Posterior cingulate gyrus (tissue), 11 donors: Measurements from ENCODE around the gene SMIM32.

Source experiments
- DNase-seq, 10 donors: peaks; one replicate each; pipeline versions ENCODE4 v3.0.0 to v3.0.0-alpha.2; 2020 to 2021; ENCODE audit warnings: mixed read lengths in 3 of 10
- intact Hi-C: fragments of 100-400 bp; cut with DNase I; formaldehyde crosslinking; loops from one replicate; pipeline ENCODE4 v1.15.1; 2023

Gene SMIM32

GRCh38 chr5:136209346-136209910 lies 16.5 kb upstream of the SMIM32 start:
- DNase-seq: peak in 1 of 10 donors; percentile 65
- intact Hi-C loops: no loop called here

DNA sequence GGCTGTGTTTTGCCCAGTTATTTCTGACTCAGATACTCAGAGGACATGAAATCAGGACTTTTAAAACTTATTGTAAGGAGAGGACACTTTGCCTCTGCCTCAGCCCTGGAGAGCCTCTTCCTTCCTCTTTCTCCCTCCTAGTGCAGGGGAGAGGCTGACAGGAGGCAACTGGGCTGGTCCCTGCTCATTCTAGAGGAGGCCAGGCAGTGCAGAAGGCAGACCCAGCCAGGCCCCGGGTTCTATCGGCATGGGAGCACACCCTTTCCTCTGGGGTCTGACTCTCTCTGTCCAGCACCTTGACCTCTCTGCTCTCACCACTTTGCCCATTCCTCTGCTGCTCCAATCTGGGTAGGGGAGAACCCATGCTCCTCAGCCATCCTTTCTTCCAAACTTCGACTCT lies 16.0 kb upstream of the SMIM32 start:
- intact Hi-C loops: no loop called here
- peak in 1 of 10 donors; percentile 68 for DNase-seq

DNA sequence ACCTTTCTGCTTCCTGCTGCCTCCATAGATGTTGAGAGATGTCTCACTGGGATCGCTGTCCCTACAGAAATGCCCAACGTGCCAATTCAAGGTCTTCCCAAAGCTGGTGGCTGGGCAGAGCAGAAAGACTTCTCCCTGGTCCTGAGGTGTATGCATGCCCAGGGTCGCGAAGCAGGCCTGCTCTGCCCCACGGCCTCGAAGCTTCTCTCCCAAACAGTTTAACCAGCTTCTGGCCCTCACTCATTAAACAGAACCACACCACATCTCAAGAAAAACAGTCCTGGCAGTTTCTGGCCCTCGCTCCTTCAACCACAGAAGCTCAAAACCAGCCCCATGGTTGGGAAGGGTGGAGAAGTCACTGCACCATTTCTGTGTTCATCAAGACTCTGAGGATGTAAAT lies 14.7 kb upstream of the SMIM32 start:
- intact Hi-C loops: no loop called here
- no peak for DNase-seq

DNA sequence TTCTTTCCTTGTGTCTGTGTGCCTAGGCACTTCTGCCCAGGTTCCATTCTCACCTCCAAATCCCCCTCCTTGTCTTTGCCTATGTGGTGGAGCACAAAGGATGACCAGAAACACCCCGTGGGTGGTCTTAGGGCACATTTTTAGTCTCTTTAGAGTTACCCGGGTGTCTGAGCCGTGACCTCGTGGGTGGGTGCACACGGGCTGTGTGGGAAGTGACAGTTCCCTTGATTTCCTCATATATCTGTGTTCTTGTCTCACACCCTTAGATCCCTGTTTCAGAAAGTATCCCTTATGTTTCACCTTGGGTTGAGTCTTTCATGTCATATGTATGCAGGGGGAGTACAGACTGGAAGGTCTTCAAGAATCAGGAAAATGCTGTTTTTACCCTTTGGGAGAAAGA lies 13.4 kb upstream of the SMIM32 start:
- intact Hi-C loops: no loop called here
- DNase-seq: no peak

GRCh38 chr5:136205941-136206340 lies 13.0 kb upstream of the SMIM32 start:
- DNase-seq: no peak
- intact Hi-C loops: no loop called here

DNA sequence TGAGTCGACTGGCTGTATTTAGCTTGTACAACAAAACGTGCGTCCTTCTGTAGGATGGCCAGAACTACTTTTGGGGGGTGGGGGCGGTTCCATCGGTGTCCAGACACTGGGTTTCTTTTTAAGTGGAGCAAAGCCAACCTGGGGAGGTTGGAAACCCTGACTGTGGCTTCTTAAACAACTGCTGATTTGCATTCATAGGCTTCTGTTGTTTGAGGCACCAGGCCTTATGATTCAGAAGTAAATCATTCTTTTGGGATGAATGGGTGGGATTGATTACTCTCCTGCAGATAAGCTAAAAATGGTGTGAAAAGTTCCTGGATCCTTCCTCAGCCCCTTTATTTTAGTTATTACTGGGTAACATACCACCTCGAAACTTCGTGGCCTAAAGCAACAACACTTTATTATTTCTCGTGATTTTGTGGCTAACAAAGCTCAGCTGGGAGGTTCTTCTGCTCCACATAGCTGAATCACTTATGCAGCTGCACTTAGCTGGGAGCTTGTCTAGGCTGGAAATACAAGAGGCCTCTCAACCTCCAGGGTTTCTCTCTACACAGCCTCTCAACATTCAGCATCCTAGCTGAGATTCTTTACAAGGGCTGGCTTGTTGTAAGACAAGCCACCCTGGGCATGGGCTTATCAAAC lies 12.2 kb upstream of the SMIM32 start:
- intact Hi-C loops: no loop called here
- no peak for DNase-seq

DNA sequence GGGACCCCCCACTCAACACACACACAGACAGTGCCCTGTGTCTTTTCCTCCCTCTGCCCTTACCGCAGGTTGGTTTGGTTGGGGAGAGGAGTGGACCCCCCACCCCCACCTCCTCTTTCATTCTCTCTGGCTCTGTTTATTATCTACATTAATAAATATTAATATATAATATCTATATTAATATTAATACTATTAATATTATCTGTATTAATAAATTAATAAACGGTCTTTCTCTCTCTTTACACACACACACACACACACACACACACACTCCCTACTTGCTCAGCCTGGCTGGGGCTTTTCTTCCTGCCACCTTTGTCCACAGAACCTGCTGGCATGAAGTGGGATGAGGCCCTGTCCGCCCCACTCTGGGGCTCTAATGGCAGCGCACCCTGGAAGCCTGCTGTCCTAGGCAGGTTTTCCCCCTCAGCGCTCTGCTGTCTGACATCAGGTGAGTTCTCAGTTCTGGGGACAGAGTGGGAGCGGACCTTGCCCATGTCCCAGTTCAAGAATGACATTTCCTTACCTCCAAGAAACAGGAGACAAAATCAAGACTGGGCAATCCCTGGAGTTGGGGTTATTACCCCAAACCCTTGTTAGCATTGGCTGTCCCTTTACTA lies 10.5 kb upstream of the SMIM32 start:
- DNase-seq: no peak
- intact Hi-C loops: no loop called here

DNA sequence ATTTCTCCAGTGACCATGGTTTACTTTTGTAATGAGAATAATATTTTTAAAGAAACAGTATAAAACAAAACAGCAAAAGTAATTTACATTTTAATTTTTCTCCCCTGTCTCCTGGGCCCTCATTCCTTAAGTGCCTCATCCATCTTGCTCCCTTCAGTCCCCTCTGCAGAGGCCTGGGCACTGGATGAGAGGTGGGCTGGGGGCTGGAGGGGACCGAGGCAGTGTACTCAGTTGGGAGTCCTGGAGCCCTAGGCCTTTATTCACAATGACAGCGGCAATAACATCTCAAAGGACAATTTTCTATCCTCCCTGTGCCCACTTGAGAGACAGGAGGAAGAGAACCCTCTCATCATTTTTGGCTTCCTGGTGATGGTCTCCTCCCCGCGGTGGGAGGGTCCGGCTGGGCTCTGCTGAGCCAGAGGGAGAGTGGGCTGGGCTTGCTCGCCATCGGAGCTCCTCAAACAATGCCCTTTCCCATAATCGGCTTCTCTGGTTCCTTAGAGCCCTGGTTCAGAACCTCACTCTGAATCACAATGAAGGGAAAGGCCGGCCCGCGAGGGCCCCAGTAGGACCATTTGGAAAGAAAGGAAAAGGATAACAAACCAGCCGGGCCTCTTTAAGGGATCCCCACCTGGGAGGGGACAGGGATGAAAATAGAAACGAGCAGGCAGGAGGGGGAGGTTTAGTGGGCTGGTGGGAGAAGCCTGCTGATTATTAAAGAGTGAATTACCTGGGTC lies 9.7 kb upstream of the SMIM32 start:
- intact Hi-C loops: no loop called here
- no peak for DNase-seq

DNA sequence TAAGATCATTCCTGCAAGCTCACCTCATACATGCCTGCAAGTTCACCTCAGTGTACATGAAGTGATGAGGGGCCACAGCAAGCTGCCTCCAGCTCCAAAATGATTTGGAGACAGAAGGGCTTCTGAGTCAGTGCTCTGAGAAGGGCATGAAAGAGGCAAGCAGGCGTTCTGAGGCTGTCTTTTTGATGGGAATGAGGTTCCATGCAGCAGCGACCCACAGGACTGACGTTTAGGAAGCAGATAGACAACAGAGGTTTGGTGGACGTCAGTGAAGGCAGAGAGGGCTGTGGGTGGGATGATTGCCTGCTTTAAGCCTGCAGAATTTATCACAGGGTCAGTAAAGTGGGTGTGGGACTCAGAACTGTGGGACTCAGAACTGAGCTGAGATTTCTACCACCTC lies 8.9 kb upstream of the SMIM32 start:
- no peak for DNase-seq
- intact Hi-C loops: no loop called here

- intact Hi-C loops: no loop called here
- DNase-seq: no peak
Measured at GRCh38 chr5:136200761-136201160, 7.8 kb upstream of the SMIM32 start.

GRCh38 chr5:136200130-136200529 lies 7.2 kb upstream of the SMIM32 start:
- DNase-seq: no peak

DNA sequence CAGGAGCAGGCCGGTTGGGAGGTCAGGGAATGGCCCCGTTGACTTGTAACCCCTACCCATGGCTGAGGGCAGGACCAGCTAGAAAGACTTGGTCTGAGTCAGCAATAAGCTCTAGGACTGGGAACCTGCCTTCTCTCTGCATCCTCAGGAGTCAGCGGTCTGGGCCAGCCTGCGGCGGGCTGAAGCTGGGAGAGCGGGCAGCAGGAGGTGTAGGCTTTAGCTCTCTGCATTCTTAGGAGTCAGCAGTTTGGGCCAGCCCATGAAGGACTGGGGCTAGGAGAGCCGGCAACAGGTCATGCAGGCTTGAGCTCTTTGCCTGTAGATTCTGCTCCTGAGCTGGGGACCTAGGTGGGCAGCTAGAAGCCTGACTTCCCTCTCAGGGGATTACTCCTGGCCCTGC lies 6.4 kb upstream of the SMIM32 start:
- intact Hi-C loops: no loop called here
- DNase-seq: peak in 1 of 10 donors; percentile 71

More at GRCh38 chr5:136200130-136200529, 7.2 kb upstream of the SMIM32 start:
- intact Hi-C loops: no loop called here

GRCh38 chr5:136198453-136198852 lies 5.5 kb upstream of the SMIM32 start:
- intact Hi-C loops: no loop called here
- DNase-seq: no peak

DNA sequence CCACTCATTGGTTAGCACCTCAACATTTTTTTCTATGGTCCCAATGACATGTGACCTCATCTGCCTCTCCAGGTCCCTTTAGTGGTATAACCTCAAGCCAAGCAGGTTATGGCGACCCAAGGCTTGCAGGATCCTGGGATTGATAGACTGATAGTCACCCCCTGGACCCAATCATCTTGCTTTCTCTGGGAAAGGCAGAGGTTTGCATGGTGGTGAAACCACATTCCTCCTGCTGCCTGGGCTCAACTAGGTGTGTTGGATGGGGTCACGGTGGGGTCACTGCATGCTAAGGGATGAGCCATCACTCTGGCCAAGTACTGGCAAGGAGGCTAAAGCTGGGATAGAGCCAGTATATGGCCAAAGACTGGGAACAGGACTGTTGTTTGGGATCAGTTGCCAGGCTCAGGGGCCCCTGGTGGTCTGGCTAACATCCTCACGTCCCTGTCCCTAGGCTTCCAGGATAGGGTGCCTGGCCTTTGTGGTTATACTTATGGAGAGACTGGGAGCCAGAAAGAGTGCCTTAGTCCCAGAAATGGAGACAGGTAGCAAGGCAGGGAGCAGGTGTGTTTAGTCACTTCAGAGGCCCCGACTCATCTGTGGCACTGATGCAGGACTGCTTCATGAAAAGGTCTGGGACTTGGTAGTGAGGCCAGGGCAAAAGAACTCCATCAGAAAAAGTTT lies 4.6 kb upstream of the SMIM32 start:
- DNase-seq: no peak
- intact Hi-C loops: no loop called here

- intact Hi-C loops: no loop called here
- no peak for DNase-seq
Measured at GRCh38 chr5:136195971-136196820, 3.2 kb upstream of the SMIM32 start.

DNA sequence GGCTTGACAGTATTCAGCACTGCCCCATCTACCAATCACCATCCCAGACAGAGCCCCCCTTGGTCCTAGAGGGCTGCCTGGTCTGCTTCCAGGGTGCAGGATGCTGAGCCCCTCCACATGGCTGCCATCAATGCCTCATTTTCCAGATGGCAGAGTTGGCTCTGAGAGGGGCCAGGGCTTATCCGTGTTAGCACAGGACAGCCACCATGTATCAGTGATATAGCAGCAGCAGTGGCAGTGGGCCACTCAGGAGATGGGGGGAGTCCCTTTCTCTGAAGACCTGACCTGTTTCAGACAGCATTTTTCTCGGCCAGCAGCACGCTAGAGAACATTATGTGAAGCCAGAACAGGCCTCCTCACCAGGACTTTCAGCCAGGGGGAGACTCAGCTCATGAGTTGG lies 1.6 kb upstream of the SMIM32 start:
- DNase-seq: no peak
- intact Hi-C loops: no loop called here

DNA sequence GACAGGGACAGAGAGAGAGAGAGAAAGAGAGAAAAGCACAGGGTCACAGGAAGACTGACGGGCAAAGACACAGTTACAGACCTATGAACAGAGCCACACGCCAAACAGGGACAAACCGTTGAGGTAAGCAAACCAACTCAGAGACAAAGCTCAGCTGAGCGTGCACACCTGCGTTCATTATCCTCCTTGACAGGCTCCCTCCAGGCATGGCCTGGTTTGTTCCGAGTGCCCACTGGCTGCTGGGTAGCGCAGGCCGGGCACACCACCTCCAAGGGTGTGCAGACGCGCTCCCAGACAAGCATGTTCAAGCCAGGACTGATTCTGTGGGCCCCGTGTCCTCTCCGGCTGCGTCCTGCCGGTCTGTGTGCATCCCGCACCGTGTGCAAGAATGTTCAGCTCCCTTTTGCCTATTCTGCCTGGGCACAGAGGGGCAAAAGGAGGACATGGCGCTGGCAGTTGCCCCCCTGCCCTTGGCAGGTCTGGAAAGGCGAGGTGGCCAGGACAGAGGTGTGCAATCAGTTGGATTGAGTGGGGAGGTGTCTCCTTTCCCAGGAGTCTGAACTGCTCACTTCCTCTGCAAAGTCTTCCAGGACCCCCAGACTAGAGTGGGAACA lies 467 bp upstream of the SMIM32 start:
- intact Hi-C loops: no loop called here
- peak in 1 of 10 donors; percentile 73 for DNase-seq

GRCh38 chr5:136192015-136192525 lies 892 bp downstream of the SMIM32 start:
- peak in 2 of 10 donors; percentile 69 to 84 for DNase-seq
- intact Hi-C loops: no loop called here

DNA sequence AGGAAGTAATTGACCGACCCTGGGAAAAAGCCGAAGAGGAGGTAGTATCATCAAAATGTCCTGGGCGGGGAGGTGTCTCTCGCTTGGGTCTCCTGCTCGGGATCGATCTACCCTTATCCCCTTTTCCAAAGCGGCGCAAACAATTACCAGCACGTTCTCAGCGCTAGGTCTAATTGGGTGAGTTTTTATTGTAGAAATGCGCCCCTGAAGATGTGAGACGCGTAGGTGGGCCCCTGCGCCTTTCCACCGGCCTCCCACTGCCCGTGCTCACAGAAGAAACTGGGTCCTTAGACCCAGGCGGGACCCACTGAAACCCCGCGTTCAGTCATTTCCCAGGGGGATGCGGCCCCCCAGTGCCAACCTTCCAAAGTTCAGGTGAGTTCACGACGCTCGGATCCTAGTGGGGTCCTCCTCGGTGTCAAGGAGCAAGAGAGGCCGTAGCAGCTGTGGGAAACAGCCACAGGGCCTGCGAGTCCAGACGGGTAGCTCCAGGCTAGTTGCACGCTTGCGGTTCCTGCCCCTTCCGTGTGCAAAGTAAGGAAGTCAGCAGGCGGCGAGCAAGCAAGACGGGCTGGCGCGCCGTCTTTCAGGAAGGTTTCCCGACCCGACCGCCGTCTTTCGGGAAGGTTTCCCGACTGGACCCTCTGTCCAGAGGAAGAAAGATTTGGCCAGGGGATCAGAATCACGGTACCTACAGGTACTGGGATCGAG lies 1.5 kb downstream of the SMIM32 start:
- intact Hi-C loops: no loop called here
- peak in 1 of 10 donors; percentile 53 for DNase-seq
